Right forelimb (tissue), 1 donor: ENCODE measurements around the gene MAMSTR.
"Not testable (repeated sequence)": the region's sequence is repeated elsewhere in the genome, so short reads cannot be mapped to it uniquely, and the experiment has no call there.

Source experiments
- DNase-seq: peaks from one replicate; pipeline ENCODE4 v3.0.0-alpha.2; 2018

The MAMSTR gene

DNA sequence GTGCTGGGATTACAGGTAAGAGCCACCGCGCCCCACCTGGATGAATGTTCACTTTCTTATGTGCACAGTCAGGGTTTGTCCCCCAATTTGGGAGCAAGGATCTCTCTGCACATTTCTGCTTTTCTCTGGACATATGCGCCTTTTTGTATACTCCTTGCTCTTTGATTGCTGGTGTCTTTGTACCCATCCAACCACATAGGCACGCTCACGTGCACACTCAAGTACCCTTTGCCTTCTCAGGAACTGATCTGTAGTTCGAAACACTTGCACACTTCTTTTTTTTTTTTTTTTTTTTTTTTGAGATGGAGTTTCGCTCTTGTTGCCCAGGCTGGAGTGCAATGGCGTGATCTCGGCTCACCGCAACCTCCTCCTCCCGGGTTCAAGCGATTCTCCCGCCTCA, 1.4 kb downstream of the MAMSTR start:
- not testable (repeated sequence) for DNase-seq

DNA sequence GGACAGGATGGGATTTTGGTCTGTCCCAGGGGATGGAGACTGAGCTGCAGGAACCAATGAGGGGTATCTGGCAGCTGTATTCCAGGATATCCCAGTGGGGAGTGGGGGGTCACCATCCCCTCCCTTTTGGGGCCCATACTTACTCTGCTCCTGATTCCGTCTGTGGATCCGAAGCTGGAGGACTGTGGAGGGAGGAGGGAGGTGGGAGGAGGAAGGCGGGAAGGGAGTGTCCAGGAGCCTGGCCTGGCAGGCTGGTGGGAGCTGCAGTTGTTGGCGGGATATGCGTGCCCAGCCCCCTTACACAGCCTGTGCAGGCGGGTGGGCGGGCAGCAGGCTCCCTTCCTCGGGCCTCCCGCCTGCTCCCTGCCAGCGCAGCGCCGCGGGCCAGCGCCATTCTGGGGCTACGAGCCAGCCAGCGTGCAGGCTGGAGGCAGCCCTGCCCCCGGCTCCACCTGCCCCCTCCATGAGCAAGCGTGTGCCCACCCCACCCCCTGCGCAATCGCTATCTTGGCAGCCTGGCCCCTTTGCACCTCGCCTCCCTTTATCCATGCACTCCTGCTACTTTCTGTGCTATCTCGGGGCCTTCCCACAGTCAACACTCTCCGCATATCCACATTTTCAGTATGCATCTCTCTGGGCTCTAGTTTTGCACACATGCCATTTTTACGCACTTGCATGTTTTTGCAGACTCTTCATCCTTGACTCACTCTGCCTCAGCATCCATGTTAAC, 2.8 kb downstream of the MAMSTR start:
- peak; percentile 91 for DNase-seq

DNA sequence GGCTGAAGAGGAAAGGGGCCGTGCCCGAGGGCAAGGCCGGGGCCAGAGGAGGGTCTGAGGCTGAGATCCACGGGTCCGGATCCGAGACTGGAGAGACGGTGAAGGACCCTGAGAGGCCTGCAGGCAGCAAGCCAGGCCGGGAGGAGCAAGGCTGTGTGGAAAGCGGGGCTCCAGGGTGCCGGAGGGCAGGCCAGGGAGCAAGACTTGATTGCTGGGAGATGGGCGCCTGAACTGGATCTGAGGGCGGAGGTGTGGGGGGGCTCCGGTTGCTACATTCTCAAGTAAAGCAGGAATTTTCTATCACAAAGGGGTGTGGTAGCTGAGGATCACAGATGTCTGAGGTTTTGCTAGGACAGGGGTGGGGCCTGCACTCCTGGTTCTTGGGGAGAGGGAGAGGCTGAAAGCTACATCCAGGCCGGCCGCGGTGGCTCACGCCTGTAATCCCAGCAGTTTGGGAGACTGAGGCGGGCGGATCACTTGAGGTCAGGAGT, 3.8 kb downstream of the MAMSTR start:
- DNase-seq = peak; percentile 61

DNA sequence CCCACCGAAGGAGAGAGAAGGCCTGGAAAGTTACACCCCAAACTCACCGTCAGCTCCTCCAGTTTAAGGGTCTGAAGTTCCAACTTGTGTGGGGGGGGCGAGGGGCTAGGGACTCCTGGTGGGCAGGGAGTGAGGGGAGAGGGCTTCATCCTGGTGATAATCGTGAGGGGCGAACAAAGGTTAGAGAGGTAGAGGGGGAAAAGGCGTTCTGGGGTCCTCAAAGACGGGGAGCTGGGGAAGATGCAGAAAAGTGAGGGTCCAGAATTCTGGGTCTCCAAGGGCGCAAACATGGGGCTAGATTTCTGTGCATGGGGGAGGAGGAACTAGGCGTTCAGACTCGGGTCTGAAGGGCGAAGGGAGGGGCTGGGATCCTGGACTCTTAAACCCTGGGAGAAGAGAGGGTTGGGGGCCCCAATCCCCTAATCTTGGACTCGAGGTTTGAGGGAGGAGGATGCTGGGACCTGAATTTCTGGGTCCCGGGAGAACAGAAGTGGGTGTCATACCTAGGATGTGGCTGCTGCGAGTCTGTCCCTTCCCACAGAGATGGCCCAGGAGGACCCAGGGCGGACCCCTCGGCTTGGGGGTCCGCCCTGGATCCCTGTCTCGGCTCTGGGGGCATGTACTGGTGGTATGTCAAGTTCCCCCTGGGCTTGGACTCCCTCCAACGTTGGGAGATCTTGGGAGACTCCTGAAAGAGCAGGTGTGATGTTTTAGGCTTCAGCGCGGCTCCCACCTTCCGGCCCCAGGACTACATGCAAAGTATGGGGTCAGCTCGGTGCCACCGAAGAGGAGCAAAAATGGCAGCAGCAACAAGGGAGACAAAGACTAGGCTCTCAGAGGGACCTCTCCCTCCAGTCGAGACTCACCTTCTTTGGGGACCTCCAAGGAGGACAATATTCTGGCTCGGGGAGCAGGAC, 4.5 kb downstream of the MAMSTR start:
- DNase-seq = no peak

DNA sequence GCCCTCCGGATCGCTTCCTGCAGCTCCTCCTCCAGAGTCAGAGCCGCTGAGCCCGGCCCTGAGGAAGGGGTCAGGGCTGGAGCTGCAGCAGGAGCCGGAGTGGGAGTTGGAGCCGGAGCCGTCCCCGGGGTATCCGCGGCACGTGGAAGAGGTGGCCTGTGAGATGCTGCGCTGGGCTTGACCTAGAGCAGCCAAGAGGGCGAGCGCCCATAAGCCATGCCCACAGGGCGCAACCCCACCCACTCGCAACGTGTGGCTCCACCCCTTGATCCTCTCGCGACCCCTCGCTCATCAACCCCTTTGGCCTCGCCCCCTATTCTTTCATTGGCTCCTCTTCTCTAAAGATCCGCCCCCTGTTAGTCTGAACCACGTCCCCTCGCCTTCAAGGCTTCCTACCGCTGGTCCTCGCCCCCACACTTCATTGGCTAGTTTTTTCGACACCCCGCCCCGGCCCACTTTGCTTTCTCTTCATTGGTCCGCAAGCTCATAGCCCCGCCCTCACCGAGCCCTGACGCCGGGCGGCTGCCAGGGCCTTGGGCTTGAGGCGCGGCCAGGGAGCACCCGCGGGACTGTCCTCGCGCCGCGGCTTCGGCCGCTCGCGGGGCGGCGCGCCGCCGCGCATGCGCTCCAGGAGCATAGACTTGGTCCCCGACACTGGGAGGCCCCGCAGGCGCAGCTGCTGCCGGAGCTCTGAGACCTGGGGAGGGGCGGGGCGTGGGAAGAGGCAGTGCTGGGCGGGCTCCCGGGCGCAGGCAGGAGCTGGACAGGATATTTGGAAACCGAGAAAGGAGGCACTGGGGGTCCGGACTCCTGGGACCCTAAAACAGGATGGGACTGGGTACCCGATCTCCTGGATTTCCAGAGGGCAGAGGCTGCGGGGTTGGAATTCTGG, 5.4 kb downstream of the MAMSTR start:
- DNase-seq = peak; percentile 100

DNA sequence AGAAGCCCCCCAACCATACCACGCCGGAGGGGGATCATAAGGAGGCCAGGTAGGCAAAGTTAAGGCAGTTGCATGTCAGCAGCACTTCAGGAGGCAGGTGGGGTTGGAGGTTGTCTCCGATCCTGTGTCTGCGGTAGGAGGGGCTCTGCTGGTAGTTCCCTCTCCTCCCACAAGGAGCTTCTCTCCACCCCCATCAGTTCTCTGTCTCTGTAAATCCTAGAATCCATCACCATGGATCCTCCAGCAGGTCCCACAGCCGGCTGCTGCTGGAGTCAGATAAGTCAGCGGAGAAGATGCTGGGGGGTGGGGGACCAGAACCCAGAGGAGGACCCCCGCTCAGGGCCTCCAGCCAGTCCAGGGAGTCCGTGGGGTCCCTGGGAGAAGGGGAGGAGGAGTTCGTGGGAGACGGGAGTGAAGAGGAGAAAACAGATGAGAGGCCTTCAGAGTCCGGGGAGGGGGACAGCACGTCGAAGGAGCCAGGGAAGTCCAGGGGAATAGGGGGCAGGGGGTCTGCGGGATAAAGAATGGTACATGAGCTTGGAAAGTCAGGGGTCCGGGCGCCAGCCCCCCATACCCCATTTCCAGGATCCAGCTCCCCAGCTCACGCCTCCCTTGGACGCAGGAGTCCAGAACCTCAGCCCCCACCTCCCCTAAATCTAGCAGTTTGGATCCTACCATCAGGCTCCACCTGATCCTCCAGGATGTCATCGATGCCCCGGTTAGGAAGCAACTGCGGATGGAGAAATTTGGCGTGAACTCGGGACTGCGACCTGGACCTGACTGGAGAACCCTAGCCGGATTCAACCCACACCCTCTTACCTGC, 6.3 kb downstream of the MAMSTR start:
- DNase-seq = no peak

DNA sequence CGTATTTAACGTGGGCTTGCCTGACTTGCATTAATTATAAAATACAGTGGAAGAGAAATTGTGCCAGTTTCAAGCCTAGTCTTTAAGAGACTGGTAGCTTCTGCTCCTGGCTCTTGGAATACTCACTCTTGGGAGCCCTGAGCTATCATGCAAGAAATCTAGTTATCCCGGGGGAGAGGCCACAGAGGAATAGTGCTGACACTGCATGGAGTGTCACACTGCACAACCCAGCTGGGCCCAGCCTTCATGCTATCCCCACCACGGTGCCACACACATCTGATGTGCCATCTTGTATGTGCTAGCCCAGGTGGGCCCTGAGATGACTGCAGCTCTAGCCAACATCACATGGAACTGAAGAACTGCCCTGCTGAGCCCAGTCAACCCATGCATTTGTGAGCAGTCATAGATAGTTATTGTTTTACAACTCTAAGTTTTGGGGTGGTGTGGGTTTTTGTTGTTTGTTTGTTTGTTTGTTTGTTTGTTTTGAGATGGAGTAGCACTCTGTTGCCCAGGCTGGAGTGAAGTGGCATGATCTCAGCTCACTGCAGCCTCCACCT, 8.3 kb downstream of the MAMSTR start:
- no peak for DNase-seq

DNA sequence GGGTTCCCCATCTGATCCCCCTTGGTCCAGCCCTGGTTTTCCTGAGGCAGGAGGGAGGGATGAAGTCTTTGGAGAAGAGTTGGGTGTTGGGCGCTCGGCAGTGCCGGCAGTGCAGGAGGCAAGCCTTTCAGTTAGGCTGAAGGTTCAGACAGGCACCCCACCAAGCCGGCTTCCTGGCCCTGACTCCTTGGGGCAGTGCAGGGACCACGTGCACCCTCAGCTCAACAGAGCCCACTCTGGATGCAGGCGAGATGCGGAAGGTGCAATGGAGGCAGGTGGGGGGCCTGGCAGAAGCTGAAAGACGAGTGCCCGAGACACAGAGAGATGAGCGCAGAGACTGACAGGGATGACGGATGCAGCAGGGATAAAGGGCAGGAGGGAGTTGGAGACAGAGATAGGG, 11.1 kb downstream of the MAMSTR start:
- DNase-seq = no peak

DNA sequence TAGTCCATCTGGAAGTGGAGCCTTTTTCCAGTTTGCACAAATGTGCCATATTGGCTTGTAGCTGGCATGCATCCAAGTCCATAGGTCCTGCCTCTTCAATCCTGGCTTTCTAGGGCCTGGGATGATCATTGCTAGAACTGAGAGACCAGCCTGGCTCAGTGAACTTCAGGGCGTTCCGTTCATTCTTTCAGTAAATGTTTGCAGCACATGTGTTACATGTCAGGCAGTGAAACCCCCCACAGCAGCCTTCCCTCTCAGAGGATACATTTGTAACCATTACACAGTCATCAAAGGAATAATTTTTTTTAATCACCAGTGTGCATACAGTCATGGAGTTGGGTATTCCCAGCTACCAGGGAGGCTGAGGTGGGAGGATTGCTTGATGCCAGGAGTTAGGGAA, 14.1 kb downstream of the MAMSTR start:
- DNase-seq = no peak

DNA sequence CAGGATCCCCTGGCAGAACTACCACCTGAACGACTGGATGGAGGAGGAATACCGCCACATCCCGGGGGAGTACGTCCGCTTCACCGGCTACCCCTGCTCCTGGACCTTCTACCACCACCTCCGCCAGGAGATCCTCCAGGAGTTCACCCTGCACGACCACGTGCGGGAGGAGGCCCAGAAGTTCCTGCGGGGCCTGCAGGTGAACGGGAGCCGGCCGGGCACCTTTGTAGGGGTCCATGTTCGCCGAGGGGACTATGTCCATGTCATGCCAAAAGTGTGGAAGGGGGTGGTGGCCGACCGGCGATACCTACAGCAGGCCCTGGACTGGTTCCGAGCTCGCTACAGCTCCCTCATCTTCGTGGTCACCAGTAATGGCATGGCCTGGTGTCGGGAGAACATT, 16.2 kb downstream of the MAMSTR start:
- no peak for DNase-seq

DNA sequence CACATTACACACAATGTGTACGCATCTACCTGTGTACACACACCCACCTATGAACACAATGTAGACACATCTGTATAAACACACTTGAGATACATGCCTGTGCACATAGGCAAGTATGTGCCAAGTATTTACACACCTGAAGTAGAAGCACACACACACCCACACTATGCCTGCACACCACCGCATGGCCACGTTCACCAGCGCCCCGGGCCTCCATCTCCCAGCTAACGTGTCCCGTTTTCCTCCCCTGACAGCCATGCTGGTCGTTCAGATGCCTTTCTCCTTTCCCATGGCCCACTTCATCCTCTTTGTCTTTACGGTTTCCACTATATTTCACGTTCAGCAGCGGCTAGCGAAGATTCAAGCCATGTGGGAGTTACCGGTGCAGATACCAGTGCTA, 16.8 kb downstream of the MAMSTR start:
- no peak for DNase-seq

DNA sequence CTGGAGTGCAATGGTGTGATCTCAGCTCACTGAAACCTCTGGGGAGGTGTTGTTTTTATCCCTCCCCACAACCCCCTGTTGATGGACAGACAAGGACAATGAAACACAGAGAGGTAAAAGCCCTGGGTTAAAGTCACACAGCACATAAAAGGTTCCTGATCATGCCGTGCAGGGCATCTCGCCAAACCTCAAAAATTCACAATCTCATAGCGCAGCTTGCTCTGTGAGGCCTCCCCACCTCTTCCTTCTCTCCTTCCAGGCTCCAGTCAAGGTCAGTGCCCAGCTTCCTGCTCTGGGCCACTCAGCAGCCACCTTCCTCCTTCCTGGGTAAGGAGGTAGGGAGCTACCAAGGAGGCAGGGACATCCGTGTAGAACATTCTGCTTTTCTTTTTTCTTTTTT, 21.5 kb downstream of the MAMSTR start:
- DNase-seq = no peak

DNA sequence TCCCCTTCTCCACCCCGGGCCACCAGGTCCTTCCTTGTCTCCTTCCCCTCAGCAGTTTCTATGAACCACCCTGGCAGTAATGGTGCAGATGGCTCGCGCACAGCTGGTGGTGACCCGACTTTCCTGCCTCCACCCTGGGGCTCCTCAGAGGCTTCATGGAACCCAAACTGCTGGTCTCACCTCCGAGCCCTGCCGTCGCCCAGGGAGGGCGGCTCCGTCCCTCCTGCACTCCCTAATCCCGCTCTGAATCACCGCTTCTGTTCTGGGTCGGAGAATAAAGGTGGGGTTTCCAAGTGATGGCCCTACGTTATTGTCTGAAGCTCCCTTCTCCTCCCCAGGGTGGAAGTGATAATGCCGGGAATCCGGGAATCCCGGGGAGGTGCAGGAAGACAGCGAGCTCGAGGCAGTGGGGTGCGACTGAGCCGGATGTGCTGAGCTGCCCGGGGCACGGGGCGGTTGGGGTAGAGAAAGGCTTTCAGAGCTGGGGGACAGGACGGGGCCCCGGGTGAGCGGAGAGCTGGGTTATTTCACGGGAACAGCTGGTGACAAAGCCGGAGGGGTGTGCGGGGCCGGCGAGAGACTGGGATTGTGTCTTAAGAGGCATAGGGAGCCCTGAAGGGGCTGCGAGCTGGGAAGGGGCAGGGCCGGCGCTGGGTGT, 23.0 kb downstream of the MAMSTR start:
- no peak for DNase-seq

DNA sequence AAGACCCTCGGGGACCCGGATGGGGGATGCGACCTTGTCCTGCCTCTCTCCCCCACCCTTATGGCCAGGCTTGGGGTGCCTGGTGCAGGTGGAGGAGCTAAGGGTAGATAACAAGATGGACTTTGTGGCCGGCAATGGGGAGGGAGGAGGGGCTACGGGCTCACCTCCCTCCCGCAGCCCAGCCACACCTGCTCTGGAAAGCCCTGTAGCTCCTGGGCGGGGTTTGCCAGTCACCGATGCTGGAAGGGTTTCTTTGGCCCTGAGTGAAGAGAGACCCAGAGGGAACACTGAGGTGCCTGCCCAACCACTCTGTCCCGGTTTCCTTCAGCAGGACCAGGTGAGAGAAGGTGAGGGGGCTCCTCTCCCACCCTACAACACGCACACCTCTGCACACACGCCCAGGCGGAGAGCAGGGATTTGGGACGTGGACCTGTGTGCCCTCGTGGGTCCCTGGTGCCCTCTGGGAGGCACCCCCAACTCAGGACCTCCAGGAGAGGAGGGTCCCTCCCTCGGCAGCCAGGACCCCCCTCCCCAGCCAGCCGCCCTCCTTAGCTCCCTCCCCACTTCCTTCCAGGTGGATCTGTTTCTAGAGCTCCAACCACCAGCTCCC, 23.7 kb downstream of the MAMSTR start, which contains the start of gene FUT2:
FUT2 (plus strand) TSS at position 229 of the 610 bp plus-strand sequence. CDS start 6,986 bp downstream, outside the sequence.
- no peak for DNase-seq

DNA sequence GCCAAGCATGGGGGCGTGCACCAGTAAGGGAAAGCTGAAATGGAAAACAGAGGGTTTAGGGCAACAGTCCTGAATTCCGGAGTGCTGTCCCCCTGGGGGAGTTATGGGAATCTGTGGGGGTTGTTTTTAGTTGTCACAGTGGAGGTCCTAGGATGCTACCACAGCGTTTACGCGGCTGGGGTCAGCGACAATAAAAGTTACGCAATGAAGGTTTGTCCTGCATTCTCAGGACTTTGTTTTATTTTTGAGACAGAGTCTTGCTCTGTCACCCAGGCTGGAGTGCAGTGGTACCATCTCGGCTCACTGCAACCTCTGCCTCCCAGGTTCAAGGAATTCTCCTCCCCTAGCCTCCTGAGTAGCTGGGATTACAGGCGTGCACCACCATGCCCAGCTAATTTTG, 25.9 kb downstream of the MAMSTR start:
- not testable (repeated sequence) for DNase-seq

DNA sequence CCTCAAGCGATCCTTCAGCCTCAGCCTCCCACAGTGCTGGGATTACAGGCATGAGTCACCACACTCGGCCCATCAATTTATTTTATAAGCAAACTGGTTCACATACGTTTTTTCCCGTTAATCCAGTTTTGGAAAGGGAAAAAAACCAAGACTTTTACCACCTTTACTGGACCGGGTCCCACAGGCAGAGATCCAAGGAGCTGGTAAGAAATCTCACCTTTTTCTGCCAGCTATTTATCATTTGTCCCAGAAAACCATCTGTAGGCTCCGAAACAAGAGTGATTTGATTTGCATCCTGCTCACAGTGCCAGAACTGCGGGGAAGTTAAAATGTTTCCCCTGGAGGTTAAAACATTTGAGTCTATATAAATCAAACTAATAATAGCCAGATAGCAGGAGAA, 30.1 kb downstream of the MAMSTR start:
- no peak for DNase-seq

DNA sequence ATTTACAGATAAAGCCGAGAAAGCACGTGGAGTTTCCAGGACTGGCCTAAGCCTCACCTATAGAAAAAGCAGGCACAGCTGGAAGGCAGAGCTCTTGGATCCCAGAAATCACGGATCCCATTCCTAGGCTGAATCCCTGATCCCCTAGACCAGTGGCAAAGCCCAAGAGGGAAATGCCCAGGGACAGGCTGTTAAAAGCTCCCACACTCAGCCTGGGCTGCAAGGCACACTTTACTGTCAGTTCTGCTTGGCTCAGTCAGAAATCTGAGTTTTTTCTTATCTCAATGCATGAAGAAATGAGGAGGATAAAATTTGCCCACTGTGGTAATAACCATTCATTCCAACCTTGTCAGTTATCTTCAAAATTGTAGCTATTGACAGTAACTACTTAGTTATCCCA, 31.7 kb downstream of the MAMSTR start:
- no peak for DNase-seq

DNA sequence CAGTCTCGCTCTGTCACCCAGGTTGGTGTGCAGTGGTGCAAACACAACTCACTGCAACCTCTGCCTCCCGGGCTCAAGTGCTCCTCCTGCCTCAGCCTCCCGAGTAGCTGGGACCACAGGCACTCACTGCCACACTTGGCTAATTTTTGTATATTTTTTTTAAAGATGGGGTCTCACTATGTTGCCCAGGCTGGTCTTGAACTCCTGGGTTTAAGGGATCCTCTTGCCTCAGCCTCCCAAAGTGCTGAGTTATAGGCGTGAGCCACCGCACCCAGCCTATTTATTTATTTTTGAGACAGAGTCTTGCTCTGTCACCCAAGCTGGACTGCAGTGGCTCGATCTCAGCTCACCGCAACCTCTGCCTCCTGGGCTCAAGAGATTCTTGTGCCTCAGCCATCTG, 32.9 kb downstream of the MAMSTR start:
- not testable (repeated sequence) for DNase-seq

DNA sequence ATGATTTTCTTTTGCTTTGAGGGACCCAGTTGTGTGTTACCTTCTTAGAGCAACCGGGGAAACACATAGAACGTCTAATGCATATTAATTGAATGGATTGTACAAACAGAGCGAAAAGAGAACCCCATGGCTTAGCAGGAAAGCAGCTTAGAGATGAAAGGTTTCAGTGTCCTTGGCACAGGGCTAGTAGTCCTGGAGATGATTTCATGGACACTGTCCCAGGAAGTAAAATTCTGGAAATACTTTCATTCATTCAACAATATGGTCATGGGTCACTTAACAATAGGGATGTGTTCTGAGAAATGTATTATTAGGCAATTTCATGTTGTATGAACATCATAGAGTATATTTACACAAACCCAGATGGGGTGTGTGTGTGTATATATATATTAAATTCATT, 33.4 kb downstream of the MAMSTR start:
- no peak for DNase-seq

DNA sequence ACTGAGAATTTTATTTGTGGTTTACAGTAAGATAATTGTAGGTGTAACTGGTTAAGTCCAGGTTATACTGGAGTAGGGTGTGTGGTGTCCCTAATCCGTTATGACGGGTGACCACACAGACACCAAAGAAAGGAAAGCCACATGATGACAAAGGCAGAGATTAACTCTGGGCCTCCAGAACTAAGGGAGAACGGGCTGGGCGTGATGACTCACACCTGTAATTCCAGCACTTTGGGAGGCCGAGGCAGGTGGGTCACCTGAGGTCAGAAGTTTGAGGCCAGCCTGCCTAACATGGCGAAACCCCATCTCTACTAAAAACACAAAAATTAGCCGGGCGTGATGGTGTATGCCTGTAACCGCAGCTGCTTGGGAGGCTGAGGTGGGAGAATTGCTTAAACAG, 33.9 kb downstream of the MAMSTR start:
- no peak for DNase-seq

DNA sequence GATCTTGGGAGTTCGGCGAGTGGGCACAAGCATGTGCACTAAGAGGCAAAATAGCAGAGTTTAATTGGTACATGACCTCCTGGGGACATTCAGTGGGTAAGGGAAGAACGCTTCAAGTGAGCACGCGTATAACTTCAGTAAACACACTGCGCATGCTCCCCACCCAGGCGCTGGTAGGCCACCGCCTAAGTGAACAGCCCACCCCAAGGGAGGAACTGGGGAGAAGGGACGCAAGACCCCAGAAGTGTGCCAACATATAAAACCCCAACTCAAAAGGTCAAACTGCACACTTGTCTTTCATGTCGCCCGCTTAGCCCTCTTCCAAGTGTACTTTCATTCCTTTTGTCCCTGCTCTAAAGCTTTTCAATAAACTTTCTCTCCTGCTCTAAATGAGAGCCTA, 36.2 kb downstream of the MAMSTR start:
- no peak for DNase-seq
